ENCODE measurements around the gene DAPL1.

- TF ChIP-seq, protein P1, sequence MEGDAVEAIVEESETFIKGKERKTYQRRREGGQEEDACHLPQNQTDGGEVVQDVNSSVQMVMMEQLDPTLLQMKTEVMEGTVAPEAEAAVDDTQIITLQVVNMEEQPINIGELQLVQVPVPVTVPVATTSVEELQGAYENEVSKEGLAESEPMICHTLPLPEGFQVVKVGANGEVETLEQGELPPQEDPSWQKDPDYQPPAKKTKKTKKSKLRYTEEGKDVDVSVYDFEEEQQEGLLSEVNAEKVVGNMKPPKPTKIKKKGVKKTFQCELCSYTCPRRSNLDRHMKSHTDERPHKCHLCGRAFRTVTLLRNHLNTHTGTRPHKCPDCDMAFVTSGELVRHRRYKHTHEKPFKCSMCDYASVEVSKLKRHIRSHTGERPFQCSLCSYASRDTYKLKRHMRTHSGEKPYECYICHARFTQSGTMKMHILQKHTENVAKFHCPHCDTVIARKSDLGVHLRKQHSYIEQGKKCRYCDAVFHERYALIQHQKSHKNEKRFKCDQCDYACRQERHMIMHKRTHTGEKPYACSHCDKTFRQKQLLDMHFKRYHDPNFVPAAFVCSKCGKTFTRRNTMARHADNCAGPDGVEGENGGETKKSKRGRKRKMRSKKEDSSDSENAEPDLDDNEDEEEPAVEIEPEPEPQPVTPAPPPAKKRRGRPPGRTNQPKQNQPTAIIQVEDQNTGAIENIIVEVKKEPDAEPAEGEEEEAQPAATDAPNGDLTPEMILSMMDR (IDR thresholded peaks at IDR 0.05): no peak
- no peak for TF ChIP-seq POLR2AphosphoS5 (IDR thresholded peaks at IDR 0.05; ENCODE audit: low read depth, low read length)
- TF ChIP-seq, protein P2, sequence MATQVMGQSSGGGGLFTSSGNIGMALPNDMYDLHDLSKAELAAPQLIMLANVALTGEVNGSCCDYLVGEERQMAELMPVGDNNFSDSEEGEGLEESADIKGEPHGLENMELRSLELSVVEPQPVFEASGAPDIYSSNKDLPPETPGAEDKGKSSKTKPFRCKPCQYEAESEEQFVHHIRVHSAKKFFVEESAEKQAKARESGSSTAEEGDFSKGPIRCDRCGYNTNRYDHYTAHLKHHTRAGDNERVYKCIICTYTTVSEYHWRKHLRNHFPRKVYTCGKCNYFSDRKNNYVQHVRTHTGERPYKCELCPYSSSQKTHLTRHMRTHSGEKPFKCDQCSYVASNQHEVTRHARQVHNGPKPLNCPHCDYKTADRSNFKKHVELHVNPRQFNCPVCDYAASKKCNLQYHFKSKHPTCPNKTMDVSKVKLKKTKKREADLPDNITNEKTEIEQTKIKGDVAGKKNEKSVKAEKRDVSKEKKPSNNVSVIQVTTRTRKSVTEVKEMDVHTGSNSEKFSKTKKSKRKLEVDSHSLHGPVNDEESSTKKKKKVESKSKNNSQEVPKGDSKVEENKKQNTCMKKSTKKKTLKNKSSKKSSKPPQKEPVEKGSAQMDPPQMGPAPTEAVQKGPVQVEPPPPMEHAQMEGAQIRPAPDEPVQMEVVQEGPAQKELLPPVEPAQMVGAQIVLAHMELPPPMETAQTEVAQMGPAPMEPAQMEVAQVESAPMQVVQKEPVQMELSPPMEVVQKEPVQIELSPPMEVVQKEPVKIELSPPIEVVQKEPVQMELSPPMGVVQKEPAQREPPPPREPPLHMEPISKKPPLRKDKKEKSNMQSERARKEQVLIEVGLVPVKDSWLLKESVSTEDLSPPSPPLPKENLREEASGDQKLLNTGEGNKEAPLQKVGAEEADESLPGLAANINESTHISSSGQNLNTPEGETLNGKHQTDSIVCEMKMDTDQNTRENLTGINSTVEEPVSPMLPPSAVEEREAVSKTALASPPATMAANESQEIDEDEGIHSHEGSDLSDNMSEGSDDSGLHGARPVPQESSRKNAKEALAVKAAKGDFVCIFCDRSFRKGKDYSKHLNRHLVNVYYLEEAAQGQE (IDR thresholded peaks at IDR 0.05; ENCODE audit: insufficient read depth in 1 of 2, low read depth in 2 of 2, low read length in 1 of 2): no peak
- no peak for TF ChIP-seq SIN3A (IDR thresholded peaks at IDR 0.05; ENCODE audit: borderline replicate concordance, insufficient read depth, low read depth, low read length)
- no peak for TF ChIP-seq TCF7L2 (IDR thresholded peaks at IDR 0.05; ENCODE audit: low read depth, low read length)
These were observed 40.3 kb downstream of the DAPL1 start for GRCh38 chr2:158835431-158835830.

Measured in Panc1 (cell line).